ENCODE data around the gene ARL4C. TPM values are rescaled to one million over a fixed set of nuclear protein-coding genes. Genes with fewer than 3 reads are reported as not detected.

The ARL4C gene
- total RNA-seq = 100 to 1,000 TPM in 1 of 2 donors, 10 to 100 TPM in 1; 99.5 to 136 TPM

- ATAC-seq = peak; percentile 83 to 89
- Mint-ChIP-seq H3K36me3 (peaks cover 30% of the 10 kb centered on the region), H3K27me3 (peaks cover 0 to 3% of the 10 kb centered on the region in 2 donors), H3K4me1 (ENCODE audit: low read depth in 2 of 2) (peaks cover 39 to 46% of the 10 kb centered on the region in 2 donors), H3K27ac (peak within 1 kb of the TSS; percentile 98 to 99), H3K4me3 (peak within 1 kb of the TSS; percentile 95), H3K9me3 (no peaks in the 10 kb centered on the region)
- DNase-seq (ENCODE audit: low spot score) = peak; percentile 75
These were observed at the start of gene ARL4C for GRCh38 chr2:234496835-234497593. TSS of gene ARL4C (minus strand) at chr2:234497081. CDS start at chr2:234496586, 495 bp downstream.

GRCh38 chr2:234544659-234545611 lies 48.1 kb upstream of the ARL4C start:
- H3K4me3 Mint-ChIP-seq = no peak overlapping the region
- H3K27me3 Mint-ChIP-seq = peaks cover 5 to 26% of the 10 kb centered on the region in 2 donors
- H3K9me3 Mint-ChIP-seq = no peaks in the 10 kb centered on the region
- DNase-seq (ENCODE audit: low spot score) (peak; percentile 84), ATAC-seq (peak; percentile 80 to 87)
- no peaks in the 10 kb centered on the region for H3K36me3 Mint-ChIP-seq
- H3K27ac Mint-ChIP-seq = no peak overlapping the region
- H3K4me1 Mint-ChIP-seq (ENCODE audit: low read depth in 2 of 2) = peaks cover 0 to 6% of the 10 kb centered on the region in 2 donors

- no peaks in the 10 kb centered on the region for H3K36me3 Mint-ChIP-seq
- H3K9me3 Mint-ChIP-seq = no peaks in the 10 kb centered on the region
- ATAC-seq (no peak), DNase-seq (ENCODE audit: low spot score) (no peak)
- H3K27ac Mint-ChIP-seq = no peak overlapping the region
- H3K4me3 Mint-ChIP-seq = no peak overlapping the region
- H3K27me3 Mint-ChIP-seq = peaks cover 0 to 21% of the 10 kb centered on the region in 2 donors
- H3K4me1 Mint-ChIP-seq (ENCODE audit: low read depth in 2 of 2) = peaks cover 0 to 6% of the 10 kb centered on the region in 2 donors
These were observed 45.9 kb upstream of the ARL4C start for GRCh38 chr2:234542742-234543141.

- no peak overlapping the region for H3K4me3 Mint-ChIP-seq
- H3K4me1 Mint-ChIP-seq (ENCODE audit: low read depth in 2 of 2) = no peaks in the 10 kb centered on the region
- ATAC-seq (no peak), DNase-seq (ENCODE audit: low spot score) (no peak)
- H3K27me3 Mint-ChIP-seq = peaks cover 0 to 8% of the 10 kb centered on the region in 2 donors
- H3K9me3 Mint-ChIP-seq = no peaks in the 10 kb centered on the region
- no peak overlapping the region for H3K27ac Mint-ChIP-seq
- H3K36me3 Mint-ChIP-seq = no peaks in the 10 kb centered on the region
These were observed 41.0 kb upstream of the ARL4C start for GRCh38 chr2:234537929-234538328.

- Mint-ChIP-seq H3K36me3 (no peaks in the 10 kb centered on the region), H3K27ac (no peak overlapping the region), H3K27me3 (peaks cover 0 to 13% of the 10 kb centered on the region in 2 donors), H3K9me3 (no peaks in the 10 kb centered on the region), H3K4me1 (ENCODE audit: low read depth in 2 of 2) (no peaks in the 10 kb centered on the region), H3K4me3 (no peak overlapping the region)
- DNase-seq (ENCODE audit: low spot score) (no peak), ATAC-seq (no peak)
These were observed 39.5 kb upstream of the ARL4C start for GRCh38 chr2:234536178-234536965.

- no peaks in the 10 kb centered on the region for H3K36me3 Mint-ChIP-seq
- no peaks in the 10 kb centered on the region for H3K4me1 Mint-ChIP-seq (ENCODE audit: low read depth in 2 of 2)
- peaks cover 0 to 17% of the 10 kb centered on the region in 2 donors for H3K27me3 Mint-ChIP-seq
- ATAC-seq (no peak), DNase-seq (ENCODE audit: low spot score) (no peak)
- H3K4me3 Mint-ChIP-seq = no peak overlapping the region
- H3K27ac Mint-ChIP-seq = no peak overlapping the region
- H3K9me3 Mint-ChIP-seq = no peaks in the 10 kb centered on the region
These were observed 38.6 kb upstream of the ARL4C start for GRCh38 chr2:234535464-234535863.

- Mint-ChIP-seq H3K27ac (no peak overlapping the region), H3K36me3 (no peaks in the 10 kb centered on the region), H3K9me3 (no peaks in the 10 kb centered on the region), H3K4me1 (ENCODE audit: low read depth in 2 of 2) (no peaks in the 10 kb centered on the region), H3K4me3 (no peak overlapping the region), H3K27me3 (peaks cover 0 to 15% of the 10 kb centered on the region in 2 donors)
- DNase-seq (ENCODE audit: low spot score) (no peak), ATAC-seq (no peak)
These were observed 37.6 kb upstream of the ARL4C start for GRCh38 chr2:234534515-234534914.

GRCh38 chr2:234533626-234534025 lies 36.7 kb upstream of the ARL4C start:
- no peak overlapping the region for H3K27ac Mint-ChIP-seq
- H3K4me3 Mint-ChIP-seq = no peak overlapping the region
- peaks cover 4 to 17% of the 10 kb centered on the region in 2 donors for H3K27me3 Mint-ChIP-seq
- peaks cover 0 to 3% of the 10 kb centered on the region in 2 donors for H3K4me1 Mint-ChIP-seq (ENCODE audit: low read depth in 2 of 2)
- no peak for ATAC-seq
- H3K9me3 Mint-ChIP-seq = no peaks in the 10 kb centered on the region
- H3K36me3 Mint-ChIP-seq = no peaks in the 10 kb centered on the region
- DNase-seq (ENCODE audit: low spot score) = no peak

GRCh38 chr2:234528410-234529148 lies 31.7 kb upstream of the ARL4C start:
- no peak overlapping the region for H3K4me3 Mint-ChIP-seq
- no peak overlapping the region for H3K27ac Mint-ChIP-seq
- H3K36me3 Mint-ChIP-seq = no peaks in the 10 kb centered on the region
- DNase-seq (ENCODE audit: low spot score) (no peak), ATAC-seq (no peak)
- H3K27me3 Mint-ChIP-seq = peaks cover 18 to 28% of the 10 kb centered on the region in 2 donors
- no peaks in the 10 kb centered on the region for H3K9me3 Mint-ChIP-seq
- peaks cover 0 to 4% of the 10 kb centered on the region in 2 donors for H3K4me1 Mint-ChIP-seq (ENCODE audit: low read depth in 2 of 2)

- H3K4me1 Mint-ChIP-seq (ENCODE audit: low read depth in 2 of 2) = peaks cover 0 to 4% of the 10 kb centered on the region in 2 donors
- no peaks in the 10 kb centered on the region for H3K9me3 Mint-ChIP-seq
- no peak overlapping the region for H3K4me3 Mint-ChIP-seq
- DNase-seq (ENCODE audit: low spot score) (no peak), ATAC-seq (no peak)
- no peaks in the 10 kb centered on the region for H3K36me3 Mint-ChIP-seq
- H3K27me3 Mint-ChIP-seq = peaks cover 18 to 21% of the 10 kb centered on the region in 2 donors
- H3K27ac Mint-ChIP-seq = no peak overlapping the region
These were observed 29.8 kb upstream of the ARL4C start for GRCh38 chr2:234526711-234527110.

- no peaks in the 10 kb centered on the region for H3K36me3 Mint-ChIP-seq
- H3K9me3 Mint-ChIP-seq = no peaks in the 10 kb centered on the region
- no peak overlapping the region for H3K27ac Mint-ChIP-seq
- DNase-seq (ENCODE audit: low spot score) = no peak
- no peaks in the 10 kb centered on the region for H3K4me1 Mint-ChIP-seq (ENCODE audit: low read depth in 2 of 2)
- no peak for ATAC-seq
- no peaks in the 10 kb centered on the region for H3K27me3 Mint-ChIP-seq
- no peak overlapping the region for H3K4me3 Mint-ChIP-seq
These were observed 24.7 kb upstream of the ARL4C start for GRCh38 chr2:234521536-234521935.

GRCh38 chr2:234518986-234519642 lies 22.2 kb upstream of the ARL4C start:
- no peak for ATAC-seq

More at GRCh38 chr2:234518986-234519642, 22.2 kb upstream of the ARL4C start:
- Mint-ChIP-seq H3K27me3 (no peaks in the 10 kb centered on the region), H3K4me1 (ENCODE audit: low read depth in 2 of 2) (no peaks in the 10 kb centered on the region), H3K9me3 (no peaks in the 10 kb centered on the region), H3K4me3 (no peak overlapping the region), H3K36me3 (no peaks in the 10 kb centered on the region), H3K27ac (no peak overlapping the region)
- DNase-seq (ENCODE audit: low spot score) = no peak

Measured in natural killer cell treated with Interleukin-12 subunit alpha and Interleukin-12 subunit beta and Interleukin-15 and Interleukin-18, amount 100 ng/mL, for 72 hours (primary cell).